ENCODE measurements around the gene TMPRSS3. TPM values are rescaled to one million over a fixed set of nuclear protein-coding genes. Genes with fewer than 3 reads are reported as not detected.

Gene TMPRSS3
- total RNA-seq, 1 experiment from 2014 or later = not detected

DNA sequence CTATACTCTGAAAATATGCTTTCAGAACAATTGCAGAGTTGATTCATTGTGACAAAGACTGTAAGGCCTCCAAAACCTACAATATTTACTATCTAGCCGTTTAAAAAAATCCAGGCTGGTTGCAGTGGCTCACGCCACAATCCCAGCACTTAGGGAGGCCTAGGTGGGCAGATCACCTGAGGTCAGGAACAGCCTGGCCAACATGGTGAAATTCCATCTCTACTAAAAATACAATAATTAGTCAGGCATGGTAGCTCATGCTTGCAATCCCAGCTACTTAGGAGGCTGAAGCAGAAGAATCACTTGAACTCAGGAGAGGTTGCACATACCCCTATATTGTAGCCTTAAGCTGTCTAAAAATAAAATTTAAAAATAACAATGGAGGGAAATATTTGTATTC, 39.8 kb downstream of the TMPRSS3 start:
- no TSS peak for BruUV-seq (replicated peaks)
- ChIA-PET CTCF (no interaction called here), POLR2A (ENCODE audit: low non-redundant PET) (no interaction called here)
- TF ChIP-seq EZH2 (IDR thresholded peaks at IDR 0.05; ENCODE audit: borderline replicate concordance, low read depth, low read length, poor library complexity, severe bottlenecking) (no peak), CTCF (conservative IDR thresholded peaks at IDR 0.05; ENCODE audit: low read depth, low read length) (no peak)
- no peaks in the 10 kb centered on the region for H3K4me1 ChIP-seq (ENCODE audit: insufficient read depth, low read length, poor library complexity, severe bottlenecking)
- peaks cover 5% of the 10 kb centered on the region for H3K9me3 ChIP-seq (ENCODE audit: low read depth, low read length, poor library complexity, severe bottlenecking)
- no peaks in the 10 kb centered on the region for H3K36me3 ChIP-seq (ENCODE audit: insufficient read depth, low read length, poor library complexity, severe bottlenecking)
- H3K27me3 ChIP-seq (replicated peaks; ENCODE audit: insufficient read depth, low read depth, low read length, poor library complexity) = peaks cover 6% of the 10 kb centered on the region
- no peak for DNase-seq (ENCODE audit: low spot score)
- H3K4me3 ChIP-seq (ENCODE audit: low read depth, low read length, poor library complexity, severe bottlenecking) = no peak overlapping the region
- no peak overlapping the region for H3K27ac ChIP-seq (ENCODE audit: low read depth, low read length, poor library complexity, severe bottlenecking)
- intact Hi-C loops (cut with micrococcal nuclease; ENCODE audit: unreplicated experiment) = no loop called here

- no peaks in the 10 kb centered on the region for H3K9me3 ChIP-seq (ENCODE audit: low read depth, low read length, poor library complexity, severe bottlenecking)
- POLR2A ChIA-PET (ENCODE audit: low non-redundant PET) = no interaction called here
- H3K4me1 ChIP-seq (ENCODE audit: insufficient read depth, low read length, poor library complexity, severe bottlenecking) = no peaks in the 10 kb centered on the region
- CTCF ChIA-PET = no interaction called here
- DNase-seq (ENCODE audit: low spot score) = no peak
- H3K4me3 ChIP-seq (ENCODE audit: low read depth, low read length, poor library complexity, severe bottlenecking) = no peak overlapping the region
- peaks cover 6% of the 10 kb centered on the region for H3K27me3 ChIP-seq (replicated peaks; ENCODE audit: insufficient read depth, low read depth, low read length, poor library complexity)
- intact Hi-C loops (cut with micrococcal nuclease; ENCODE audit: unreplicated experiment) = no loop called here
- TF ChIP-seq CTCF (conservative IDR thresholded peaks at IDR 0.05; ENCODE audit: low read depth, low read length) = no peak
- no peak for TF ChIP-seq EZH2 (IDR thresholded peaks at IDR 0.05; ENCODE audit: borderline replicate concordance, low read depth, low read length, poor library complexity, severe bottlenecking)
- H3K27ac ChIP-seq (ENCODE audit: low read depth, low read length, poor library complexity, severe bottlenecking) = no peak overlapping the region
- H3K36me3 ChIP-seq (ENCODE audit: insufficient read depth, low read length, poor library complexity, severe bottlenecking) = no peaks in the 10 kb centered on the region
- BruUV-seq (replicated peaks) = no TSS peak
Measured at GRCh38 chr21:42353623-42354022, 42.2 kb downstream of the TMPRSS3 start.

DNA sequence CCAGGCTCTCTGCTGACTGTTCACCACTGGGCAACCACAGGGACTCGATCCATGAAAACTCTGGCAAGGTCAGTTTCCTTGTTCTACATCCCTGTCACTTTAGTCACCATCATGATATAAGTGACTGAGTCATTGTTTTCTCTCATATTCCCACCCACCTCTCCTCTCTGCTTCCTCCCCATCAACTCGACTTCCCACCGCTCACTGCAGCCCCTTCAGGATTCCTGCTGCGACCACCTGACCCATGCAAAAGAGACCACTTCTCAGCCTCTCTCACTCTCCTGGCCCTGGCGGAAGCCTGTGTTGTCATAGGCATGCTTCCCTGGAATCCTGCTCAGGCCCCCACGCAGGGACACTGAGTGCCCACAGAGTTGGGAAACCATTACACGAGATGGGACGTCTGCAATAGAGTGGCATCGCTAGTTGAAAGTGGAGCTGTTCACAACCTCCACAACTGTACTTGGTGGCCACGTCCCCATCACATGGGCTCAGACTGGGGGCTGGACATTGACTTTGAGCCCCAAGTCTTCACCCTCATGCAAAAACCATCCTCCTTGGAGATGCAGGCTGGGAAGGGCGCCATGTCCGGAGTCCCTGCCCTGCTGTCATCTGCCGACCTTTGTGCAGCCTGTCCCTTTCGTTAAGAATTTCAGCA, 43.3 kb downstream of the TMPRSS3 start:
- no peak overlapping the region for H3K27ac ChIP-seq (ENCODE audit: low read depth, low read length, poor library complexity, severe bottlenecking)
- BruUV-seq (replicated peaks) = no TSS peak
- no peak for DNase-seq (ENCODE audit: low spot score)
- H3K36me3 ChIP-seq (ENCODE audit: insufficient read depth, low read length, poor library complexity, severe bottlenecking) = no peaks in the 10 kb centered on the region
- no peaks in the 10 kb centered on the region for H3K9me3 ChIP-seq (ENCODE audit: low read depth, low read length, poor library complexity, severe bottlenecking)
- no peak overlapping the region for H3K4me3 ChIP-seq (ENCODE audit: low read depth, low read length, poor library complexity, severe bottlenecking)
- peaks cover 6% of the 10 kb centered on the region for H3K27me3 ChIP-seq (replicated peaks; ENCODE audit: insufficient read depth, low read depth, low read length, poor library complexity)
- ChIA-PET CTCF (no interaction called here), POLR2A (ENCODE audit: low non-redundant PET) (no interaction called here)
- no peak for TF ChIP-seq CTCF (conservative IDR thresholded peaks at IDR 0.05; ENCODE audit: low read depth, low read length)
- TF ChIP-seq EZH2 (IDR thresholded peaks at IDR 0.05; ENCODE audit: borderline replicate concordance, low read depth, low read length, poor library complexity, severe bottlenecking) = no peak
- H3K4me1 ChIP-seq (ENCODE audit: insufficient read depth, low read length, poor library complexity, severe bottlenecking) = no peaks in the 10 kb centered on the region
- intact Hi-C loops (cut with micrococcal nuclease; ENCODE audit: unreplicated experiment) = no loop called here
